Measurements from ENCODE around the gene EPHA4.

GRCh38 chr2:221610255-221610654, 38.2 kb upstream of the EPHA4 start:
- no peak for TF ChIP-seq GATA2 (IDR thresholded peaks at IDR 0.05; ENCODE audit: low read depth, low read length)
- no peak for TF ChIP-seq GATA3 (IDR thresholded peaks at IDR 0.05; ENCODE audit: low read depth, low read length)
